Measurements from ENCODE around the gene RPS6KA3.

GRCh38 chrX:20267607-20267930, 860 bp upstream of the RPS6KA3 start:
- TF ChIP-seq EZH2 (IDR thresholded peaks at IDR 0.05; ENCODE audit: low read length), result no peak
- TF ChIP-seq CTCF (optimal IDR thresholded peaks at IDR 0.05 in 1 of 3, IDR thresholded peaks at IDR 0.05 in 1 of 3, conservative IDR thresholded peaks at IDR 0.05 in 1 of 3; ENCODE audit: extremely low read depth in 1 of 3, insufficient read depth in 2 of 3, low read length in 3 of 3), result no peak

Measured in keratinocyte (primary cell).